GM19467 (cell line): ENCODE results near the gene ZNF12.
"Not testable (repeated sequence)": the region's sequence is repeated elsewhere in the genome, so short reads cannot be mapped to it uniquely, and the experiment has no call there.

Experiments
- ATAC-seq: cut with Tn5 transposase; IDR thresholded peaks from one replicate; pipeline ENCODE4 v1.9.1; 2021; ENCODE audit warnings: mild to moderate bottlenecking, moderate library complexity; ENCODE audit not compliant: unreplicated experiment

The ZNF12 gene

DNA sequence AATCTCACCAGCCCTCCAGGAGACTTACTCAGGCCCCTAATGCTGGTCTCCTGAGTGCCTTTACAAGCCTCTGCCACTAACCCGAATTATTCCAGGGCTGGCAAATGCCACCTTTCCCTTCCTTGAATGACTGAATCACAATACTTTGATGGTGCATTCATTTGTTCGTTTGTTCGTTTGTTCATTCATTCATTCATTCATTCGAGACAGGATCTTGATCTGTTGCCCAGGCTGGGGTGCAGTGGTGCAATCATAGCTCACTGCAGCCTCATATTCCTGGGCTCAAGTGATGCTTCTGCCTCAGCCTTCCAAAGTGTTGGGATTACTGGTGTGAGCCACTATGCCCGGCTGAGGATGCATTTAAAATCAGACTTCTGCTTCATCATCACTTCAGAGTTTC, 6.0 kb downstream of the ZNF12 start:
- no peak for ATAC-seq

DNA sequence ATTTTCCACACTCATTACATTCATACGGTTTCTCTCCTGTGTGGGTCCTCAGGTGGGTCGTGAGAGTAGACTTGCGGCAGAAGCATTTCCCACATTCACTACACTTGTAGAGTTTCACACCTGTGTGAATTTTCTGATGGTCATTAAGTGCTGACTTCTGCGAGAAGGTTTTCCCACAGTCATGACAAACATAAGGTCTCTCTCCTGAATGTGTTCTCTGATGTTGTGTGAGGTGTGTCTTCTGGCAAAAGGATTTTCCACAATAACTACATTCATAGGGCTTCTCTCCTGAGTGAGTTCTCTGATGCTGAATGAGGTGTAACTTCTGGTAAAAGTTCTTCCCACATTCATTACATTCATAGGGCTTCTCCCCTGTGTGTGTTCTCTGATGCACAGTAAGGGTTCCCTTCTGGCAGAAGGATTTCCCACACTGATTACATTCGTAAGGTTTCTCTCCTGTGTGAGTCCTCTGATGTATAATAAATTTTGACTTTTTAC, 15.1 kb downstream of the ZNF12 start:
- ATAC-seq: no peak

DNA sequence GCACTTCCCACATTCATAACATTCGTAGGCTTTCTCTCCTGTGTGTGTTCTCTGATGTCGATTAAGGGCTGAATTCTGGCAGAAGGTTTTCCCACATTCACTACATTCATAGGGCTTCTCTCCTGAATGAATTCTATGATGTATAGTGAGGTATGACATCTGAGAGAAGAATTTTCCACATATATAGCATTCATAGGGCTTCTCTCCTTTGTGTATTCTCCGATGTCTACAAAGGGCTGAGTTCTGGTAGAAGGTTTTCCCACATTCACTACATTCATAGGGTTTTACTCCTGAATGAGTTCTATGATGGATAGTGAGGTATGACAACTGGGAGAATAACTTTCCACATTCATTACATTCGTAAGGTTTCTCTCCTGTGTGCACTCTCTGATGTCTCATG, 15.6 kb downstream of the ZNF12 start:
- no peak for ATAC-seq

DNA sequence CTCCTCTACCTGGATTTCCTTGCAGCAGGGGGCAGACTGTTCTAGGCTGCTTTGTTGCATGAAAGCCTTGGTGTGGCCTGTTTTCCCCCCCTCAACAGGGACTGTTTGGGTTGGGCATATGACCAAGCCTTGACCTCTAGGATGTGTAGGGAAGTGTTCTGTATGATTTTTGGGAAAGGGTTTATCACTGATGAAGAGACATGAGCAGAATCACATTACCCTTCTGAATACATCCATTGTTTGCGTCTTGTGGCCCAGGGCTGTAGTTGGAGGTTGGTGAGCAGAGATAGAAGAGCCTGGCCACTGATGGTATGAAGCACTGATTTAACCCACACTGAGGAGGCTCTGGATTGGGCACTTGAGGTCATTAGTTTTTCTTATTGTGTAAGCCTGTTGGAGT, 26.6 kb downstream of the ZNF12 start:
- ATAC-seq: no peak

DNA sequence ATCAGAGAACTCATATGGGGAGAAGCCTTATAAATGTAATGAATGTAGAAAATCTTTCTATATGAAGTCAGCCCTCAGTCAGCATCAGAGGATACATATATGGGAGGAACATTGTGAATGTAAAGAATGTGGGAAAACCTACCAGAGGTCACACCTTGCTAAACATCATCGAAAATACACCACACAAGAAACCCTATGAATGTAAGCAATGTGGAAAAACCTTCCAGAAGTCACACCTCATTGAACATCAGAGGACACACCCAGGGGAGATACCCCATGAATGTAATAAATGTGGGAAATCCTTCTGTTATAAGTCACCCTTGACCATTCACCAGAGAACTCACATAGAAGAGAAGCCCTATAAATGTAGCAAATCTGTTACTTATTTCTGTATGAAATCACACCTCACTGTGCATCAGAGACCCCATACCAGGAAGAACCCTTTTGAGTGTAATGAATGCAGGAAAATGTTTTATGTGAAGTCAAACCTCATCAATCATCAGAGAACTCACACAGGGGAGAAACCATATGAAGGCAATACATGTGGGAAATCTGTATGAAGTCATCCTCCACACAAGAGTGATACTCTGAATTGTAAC, 30.8 kb downstream of the ZNF12 start:
- ATAC-seq: no peak

DNA sequence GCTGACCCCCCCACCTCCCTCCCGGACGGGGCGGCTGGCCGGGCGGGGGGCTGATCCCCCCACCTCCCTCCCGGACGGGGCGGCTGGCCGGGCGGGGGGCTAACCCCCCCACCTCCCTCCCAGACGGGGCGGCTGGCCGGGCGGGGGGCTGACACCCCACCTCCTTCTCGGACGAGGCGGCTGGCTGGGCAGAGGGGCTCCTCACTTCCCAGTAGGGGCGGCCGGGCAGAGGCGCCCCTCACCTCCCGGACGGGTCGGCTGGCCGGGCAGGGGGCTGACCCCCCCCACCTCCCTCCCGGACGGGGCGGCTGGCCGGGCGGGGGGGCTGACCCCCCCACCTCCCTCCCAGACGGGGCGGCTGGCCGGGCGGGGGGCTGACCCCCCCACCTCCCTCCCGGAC, 35.9 kb downstream of the ZNF12 start:
- not testable (repeated sequence) for ATAC-seq

DNA sequence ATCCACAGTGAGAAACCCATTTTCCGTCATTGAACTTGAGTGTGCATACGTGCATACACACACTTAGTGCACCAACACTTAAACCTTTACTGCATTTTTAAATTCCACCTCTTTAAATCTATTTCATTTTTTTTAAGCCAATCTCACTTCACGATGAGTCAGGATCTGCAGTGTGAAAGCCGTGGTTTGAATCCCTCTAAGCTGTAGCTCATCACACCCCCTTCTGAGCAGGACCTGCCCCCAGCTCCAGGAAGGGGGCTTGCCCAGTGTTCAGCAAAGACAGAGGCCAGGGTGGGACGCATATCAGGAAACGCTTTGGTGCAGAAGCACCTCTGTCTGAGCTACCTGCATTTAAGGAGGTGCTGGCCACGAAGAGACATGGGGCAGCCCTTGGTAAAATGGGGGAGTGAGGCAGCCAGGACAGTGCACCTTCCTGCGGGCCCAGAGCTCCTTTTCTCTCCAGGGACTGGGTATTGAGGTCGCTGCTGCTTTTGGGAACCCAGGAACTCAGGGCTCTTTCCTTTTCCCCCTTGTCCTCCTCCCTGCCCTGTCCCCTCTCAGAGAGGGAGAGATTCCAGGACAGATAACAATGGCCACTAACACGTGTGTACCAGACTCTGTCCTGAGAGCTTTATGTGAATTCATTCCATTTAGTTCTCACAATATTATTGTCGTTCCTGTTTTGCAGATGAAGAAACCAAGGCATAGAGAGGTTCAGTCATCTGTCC, 48.0 kb downstream of the ZNF12 start:
- ATAC-seq: no peak

DNA sequence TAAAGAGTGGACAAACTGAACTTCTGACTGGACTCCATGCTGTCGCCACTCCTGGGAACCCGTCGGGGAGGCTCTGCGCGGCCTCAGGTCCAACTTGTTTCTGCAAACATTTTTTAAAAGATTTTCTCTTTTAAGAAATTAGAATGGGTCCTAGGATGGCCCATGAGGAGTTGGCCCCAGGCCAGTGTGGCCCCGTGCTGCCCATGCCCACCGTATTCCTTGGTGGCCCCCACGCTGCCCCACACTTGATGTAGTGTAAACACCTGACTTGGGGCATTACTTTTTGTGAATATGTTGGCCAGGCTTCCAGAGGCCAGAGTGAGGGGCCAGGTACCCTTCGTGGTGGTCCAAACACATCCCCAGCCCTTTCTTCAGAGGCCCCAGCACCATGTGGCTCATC, 50.3 kb downstream of the ZNF12 start:
- ATAC-seq: no peak

DNA sequence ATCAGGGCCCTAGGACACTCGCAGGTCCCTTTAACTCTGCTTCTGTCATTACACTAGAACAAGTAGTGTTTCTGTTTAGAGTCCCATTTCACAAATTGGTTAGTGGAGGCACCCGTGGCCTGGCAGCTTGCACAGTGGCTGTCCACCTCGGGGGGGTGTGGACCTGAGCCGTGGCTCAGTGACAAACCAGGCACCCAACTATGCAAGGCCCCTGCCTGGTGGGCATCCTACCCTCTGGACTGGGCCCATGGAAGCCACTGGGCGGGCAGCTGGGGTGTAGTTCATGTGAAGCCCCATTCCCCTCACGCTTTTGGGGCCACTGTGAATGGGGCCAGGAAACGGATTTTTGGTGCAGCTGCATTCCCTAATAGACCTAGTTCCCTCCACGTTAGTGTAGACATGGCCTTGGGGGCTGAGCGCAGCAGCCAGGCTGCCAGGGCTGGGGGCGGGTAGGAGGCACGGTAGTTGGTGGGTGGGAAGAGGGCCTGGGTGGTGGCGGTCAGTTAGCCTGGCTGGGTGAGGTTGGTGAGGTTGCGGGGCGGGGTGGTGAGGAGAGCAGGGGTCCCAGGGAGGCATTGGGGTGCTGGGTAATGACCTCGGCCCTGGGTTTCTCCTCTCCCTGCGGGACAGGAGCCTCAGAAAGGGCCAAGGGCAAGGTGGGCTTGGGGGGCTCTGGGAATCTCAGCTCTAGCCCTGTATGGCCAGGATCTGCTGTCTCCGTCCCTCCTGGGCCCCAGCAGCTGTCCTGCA, 50.9 kb downstream of the ZNF12 start:
- no peak for ATAC-seq

DNA sequence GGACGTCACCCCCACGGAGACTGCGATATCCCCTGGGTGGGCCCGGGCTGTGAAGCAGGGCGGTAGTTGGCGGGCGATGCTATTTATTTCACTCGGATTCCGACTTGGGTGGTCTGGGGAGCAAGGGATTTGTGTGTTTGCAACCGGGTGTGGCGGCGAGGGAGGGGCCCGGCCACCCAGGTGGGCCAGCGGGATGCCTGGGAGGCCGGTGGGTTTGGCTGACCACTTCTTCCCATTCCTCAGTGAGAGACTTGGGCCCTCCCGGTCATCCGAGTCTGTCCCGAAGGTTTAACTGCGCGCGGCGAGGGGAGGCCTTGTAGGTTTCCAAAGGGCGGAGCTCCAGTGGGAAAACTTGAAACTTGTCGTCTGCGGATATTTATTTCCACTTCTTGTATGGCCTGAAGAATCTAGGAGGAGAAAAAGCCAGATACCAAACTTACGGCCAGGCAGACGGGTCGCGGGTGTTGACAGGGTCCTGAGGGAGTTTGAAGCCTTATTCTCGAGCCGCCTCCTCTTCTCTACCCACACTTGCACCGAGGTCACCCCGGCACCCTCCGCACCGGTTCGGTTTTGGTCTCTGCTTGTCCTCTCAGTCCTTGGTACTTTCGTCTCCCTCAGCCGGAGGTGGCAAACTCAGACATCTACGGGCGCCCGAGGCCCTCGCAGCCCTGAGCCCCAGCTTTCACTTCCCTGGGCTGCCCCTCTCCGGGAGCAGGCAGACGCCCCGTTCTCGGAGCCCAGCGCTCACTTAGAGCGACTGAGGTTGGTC, 51.7 kb downstream of the ZNF12 start:
- ATAC-seq: no peak

DNA sequence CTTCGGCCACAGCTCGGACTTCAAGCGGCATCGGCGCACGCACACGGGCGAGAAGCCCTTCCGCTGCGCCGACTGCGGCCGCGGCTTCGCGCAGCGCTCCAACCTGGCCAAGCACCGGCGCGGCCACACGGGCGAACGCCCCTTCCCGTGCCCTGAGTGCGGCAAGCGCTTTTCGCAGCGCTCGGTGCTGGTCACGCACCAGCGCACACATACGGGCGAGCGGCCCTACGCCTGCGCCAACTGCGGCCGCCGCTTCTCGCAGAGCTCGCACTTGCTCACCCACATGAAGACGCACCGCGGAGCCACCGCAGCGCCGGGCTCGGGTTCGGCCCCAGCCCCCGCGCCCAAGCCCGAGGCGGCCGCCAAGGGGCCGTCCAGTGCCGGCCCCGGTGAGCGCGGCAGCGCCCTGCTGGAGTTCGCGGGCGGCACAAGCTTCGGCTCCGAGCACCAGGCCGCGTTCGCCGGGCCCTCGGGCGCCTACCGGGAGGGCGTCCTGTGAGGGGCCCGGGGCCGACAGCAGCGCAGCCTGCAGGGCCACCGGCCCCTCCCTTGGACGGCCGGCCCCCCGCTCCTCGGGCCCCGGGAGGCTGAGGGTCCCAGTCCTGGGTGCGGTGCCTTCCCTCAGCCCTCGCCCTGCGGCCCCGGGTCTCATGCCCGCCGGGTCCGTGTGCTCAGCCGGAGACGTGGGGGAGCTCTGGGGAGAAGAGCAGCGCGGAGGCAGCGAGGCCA, 52.5 kb downstream of the ZNF12 start:
- no peak for ATAC-seq

DNA sequence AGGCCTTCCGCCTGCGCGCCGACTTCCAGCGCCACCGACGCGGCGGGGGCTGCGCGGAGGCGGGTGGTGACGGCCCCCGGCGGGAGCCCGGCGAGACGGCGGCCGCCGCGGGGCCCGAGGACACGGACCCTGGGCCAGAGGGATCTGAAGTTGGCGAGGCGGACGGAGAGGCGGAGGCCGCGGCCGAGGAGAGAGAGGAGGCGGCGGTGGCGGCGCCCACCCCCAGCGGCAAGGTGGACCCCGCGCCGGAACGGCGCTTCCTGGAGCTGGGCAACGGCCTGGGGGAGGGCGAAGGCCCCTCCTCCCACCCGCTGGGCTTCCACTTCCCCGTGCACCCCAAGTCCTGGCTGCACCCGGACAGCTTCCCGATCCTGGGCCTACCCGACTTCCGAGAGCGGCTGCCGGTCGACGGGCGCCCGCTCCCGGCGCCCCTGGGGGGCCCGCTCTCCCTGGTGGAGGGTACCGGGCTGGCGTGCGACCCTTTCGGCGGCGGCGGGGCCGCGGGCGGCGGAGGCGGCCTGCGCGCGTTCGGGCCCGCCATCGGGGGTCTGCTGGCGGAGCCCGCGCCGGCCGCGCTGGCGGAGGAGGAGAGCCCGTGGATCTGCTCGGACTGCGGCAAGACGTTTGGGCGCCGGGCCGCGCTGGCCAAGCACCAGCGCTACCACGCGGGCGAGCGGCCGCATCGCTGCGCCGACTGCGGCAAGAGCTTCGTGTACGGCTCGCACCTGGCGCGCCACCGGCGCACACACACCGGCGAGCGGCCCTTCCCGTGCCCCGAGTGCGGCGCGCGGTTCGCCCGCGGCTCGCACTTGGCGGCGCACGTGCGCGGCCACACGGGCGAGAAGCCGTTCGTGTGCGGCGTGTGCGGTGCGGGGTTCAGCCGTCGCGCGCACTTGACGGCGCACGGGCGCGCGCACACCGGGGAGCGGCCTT, 53.4 kb downstream of the ZNF12 start:
- ATAC-seq: no peak

DNA sequence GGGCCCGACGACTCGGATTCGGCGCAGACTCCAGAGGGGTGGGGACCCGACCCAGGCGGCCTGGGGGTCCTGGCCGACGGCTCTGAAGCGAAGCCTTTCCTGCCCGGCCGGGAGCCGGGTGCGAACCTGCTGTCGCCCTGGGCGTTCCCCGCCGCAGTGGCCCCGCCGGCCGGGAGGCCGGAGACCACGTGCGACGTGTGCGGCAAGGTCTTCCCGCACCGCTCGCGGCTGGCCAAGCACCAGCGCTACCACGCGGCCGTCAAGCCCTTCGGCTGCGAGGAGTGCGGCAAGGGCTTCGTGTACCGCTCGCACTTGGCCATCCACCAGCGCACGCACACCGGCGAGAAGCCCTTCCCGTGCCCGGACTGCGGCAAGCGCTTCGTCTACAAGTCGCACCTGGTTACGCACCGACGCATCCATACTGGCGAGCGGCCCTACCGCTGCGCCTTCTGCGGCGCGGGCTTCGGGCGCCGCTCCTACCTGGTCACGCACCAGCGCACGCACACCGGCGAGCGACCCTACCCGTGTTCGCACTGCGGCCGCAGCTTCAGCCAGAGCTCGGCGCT, 54.2 kb downstream of the ZNF12 start:
- ATAC-seq: no peak

DNA sequence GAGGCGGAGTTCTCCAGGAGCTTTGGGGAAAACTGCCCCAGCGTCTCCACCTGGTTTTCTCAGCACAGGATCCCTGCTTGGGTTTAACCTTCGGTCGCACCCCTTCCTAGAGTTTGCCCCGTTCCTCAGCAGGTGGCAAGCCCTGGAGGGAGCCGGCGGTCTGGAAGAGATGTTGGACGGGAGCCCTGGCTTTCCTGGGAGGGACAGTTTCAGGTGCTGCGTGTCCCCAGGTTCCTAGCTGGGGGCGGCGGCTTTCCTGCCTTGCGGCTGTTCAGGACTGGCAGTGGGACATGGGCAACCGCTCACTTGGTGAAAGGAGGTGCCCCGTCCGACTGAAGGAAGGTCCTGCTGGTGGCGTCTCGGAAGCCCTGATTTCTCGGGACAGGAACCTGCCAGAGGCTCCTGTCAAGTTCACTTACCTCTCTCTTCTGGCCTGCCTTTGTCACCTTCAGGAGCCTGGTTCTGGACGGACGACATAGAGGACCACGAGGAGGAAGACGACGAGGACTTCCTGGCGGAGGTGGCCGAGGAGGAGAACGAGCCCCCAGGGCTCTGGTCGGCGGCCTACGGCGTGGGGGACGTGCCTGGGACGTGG, 54.8 kb downstream of the ZNF12 start:
- no peak for ATAC-seq

DNA sequence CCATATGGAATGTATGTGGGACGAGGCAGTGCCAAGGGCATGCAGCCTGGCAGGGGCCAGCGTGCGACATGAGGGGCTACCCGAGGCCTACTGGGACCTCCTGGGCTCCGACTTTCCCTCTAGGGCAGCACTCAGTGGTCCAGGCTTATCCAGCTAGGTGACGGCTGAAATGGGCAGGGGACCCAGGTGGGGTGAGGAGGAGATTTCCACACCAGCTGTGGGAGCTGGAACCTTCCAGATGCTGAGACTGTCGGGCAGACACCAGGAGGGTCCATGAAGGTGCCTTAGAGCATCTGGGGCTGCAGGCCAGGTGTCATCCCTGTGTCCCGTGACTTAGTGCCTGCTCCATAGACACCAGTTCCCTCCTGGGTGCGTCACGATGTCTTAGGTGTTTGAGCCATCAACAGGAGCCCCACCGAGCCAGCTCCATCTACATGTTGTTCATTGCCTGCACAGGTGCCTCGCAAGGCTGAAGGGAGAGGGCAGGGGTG, 56.2 kb downstream of the ZNF12 start:
- no peak for ATAC-seq

DNA sequence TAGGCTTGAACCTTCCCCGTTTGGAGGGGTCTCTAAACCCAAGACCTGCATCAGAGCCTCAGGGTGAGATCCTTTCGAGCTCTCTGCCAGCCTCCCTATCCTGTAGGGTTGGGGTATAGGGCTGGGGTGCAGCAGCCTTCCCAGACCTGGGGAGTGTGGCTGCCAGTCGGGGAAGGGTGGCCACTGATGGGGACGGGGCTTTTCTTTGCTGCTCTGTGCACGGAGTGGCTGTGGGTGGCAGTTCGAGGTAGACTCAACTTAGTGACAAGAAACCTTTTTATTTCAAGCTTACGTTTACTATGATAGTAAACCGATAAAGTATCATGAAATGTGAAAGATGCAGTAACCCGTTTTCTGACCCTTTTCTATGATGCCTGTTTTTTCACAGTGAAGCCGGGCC, 56.7 kb downstream of the ZNF12 start:
- no peak for ATAC-seq

DNA sequence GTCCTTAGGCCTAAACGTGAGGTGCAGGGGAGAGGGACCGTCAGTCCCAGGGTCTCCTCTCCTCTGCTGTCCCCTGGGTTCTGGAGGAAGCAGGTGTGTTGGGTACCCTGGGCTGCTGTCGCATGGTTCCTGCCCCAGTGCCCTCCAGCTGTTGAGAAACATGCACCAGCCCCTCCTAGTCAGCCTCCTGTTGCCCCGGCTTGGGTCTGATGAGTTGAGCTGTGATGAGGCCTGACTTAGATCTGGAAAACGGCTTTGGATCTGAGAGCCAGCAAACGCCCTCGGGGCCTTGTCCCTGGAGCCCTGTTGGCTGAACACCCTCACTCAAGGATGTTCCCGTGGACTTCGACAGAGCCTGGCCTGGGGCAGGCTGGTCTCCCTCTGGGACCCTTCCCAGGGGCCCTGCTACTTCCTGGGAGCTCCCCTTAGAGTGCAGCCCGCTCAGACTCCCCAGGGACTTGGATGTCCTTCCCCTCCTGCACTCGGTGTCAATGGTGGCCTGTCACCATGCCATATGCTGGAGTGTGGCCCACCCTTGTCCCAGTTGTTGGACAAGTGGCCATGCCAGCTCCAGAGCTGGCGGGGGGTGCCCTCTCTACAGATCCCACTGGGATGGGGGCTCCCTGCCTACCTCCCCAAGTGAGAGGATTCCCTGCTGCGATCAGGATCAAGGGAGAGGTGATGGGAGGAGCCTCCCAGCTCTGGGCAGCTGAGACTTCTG, 57.3 kb downstream of the ZNF12 start:
- ATAC-seq: no peak

DNA sequence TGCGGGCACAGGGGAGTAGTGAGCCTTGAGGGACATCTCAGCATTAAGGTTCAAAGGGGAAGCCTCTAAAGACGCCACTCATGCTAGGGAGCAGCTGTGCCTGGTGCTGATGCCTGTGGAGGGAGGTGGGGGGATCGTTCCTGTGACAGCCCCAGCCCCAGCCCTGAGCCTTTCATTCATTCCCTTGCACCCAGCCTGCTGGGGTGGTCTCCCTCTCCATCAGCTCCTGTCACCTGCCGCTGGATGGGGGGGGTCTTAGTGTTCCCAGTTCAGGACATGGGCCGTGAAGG, 58.0 kb downstream of the ZNF12 start:
- ATAC-seq: no peak
